ENCODE results near the gene KDELR1. TPM values are rescaled to one million over a fixed set of nuclear protein-coding genes. Genes with fewer than 3 reads are reported as not detected.

Gene KDELR1
- total and polyA plus RNA-seq, 2 donors (not counting 3 experiments of a cell fraction or from before 2014, with no cell fraction given): 199 to 224 TPM

DNA sequence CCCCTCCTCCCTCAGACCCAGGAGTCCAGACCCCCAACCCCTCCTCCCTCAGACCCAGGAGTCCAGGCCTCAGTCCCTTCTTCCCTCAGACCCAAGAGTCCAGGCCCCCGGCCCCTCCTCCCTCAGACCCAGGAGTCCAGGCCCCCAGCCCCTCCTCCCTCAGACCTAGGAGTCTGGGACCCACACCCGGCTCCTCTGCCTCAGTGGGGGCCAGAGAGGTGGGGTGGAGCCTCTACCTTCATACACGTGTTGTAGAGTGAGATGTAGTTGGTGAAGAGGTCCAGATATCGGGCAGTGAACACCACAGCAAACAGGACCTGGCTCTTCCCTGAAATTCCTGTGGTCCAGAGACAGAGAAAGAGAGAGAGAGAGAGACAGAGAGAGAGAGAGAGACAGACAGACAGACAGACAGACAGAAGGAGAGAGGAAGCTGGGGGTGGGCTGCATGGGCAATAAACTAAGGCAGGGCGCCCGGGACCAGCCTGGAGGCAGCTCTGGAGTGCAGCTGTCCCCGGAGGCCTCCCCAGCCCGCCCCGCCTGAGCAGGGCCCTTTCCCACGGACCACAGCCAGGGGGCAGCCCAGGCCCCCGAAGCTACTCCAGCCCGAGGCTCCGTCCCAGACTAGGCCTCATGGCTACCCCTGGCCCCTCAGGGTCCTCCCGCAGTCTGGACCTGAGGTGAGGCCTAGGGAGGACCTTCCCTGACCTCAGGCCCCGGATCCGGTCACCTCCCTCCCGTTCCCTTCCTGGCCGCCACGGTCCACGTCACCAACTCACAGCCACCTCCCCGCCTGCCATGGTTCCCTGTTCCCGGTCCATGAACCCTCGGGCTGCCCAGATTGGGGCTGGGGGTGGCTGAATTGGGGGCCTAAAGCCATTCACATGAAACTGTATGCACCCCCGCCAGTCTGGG lies 907 bp downstream of the KDELR1 start:
- FAIRE-seq: peak; percentile 85
- Histone ChIP-seq H3K27ac (ENCODE audit: insufficient read depth, low read depth, low read length) (peak overlapping the region; percentile 65), H3K9me1 (replicated peaks; ENCODE audit: control insufficient read depth, extremely low read depth, insufficient read depth, low read length) (no peaks in the 10 kb centered on the region), H2AFZ (ENCODE audit: low read depth, low read length) (peak overlapping the region; percentile 77), H3K36me3 (ENCODE audit: control insufficient read depth in 2 of 2, extremely low read depth in 1 of 2, insufficient read depth in 2 of 2, low read length in 2 of 2) (peaks cover 14 to 24% of the 10 kb centered on the region in 2 experiments), H3K9me3 (replicated peaks; ENCODE audit: control insufficient read depth, insufficient read depth, low read length) (no peaks in the 10 kb centered on the region), H3K79me2 (ENCODE audit: control insufficient read depth, insufficient read depth, low read length) (peaks cover 20% of the 10 kb centered on the region), H4K20me1 (replicated peaks; ENCODE audit: control insufficient read depth, extremely low read depth, insufficient read depth, low read length) (no peaks in the 10 kb centered on the region), H3K9ac (replicated peaks; ENCODE audit: extremely low read depth, insufficient read depth, low read length) (peak overlapping the region; percentile 99), H3K4me2 (ENCODE audit: insufficient read depth, low read length) (peak overlapping the region; percentile 68), H3K27me3 (ENCODE audit: control insufficient read depth in 2 of 2, insufficient read depth in 2 of 2, low read length in 2 of 2) (peaks cover 10 to 25% of the 10 kb centered on the region in 2 experiments), H3K4me1 (ENCODE audit: control insufficient read depth, extremely low read depth, insufficient read depth, low read length) (peaks cover 3% of the 10 kb centered on the region), H3K4me3 (replicated peaks in 1 of 3; ENCODE audit: insufficient read depth in 1 of 3, low read depth in 1 of 3, low read length in 3 of 3) (peak overlapping the region; percentile 76 to 99 (median 83))
- CTCF ChIA-PET: interaction anchor here (0.5 to 2.2 kb wide), 35 partner anchors 9 to 425 kb away, joined by 3 to 52 read pairs (median 8); partner anchors contain the start of genes GRWD1, SYNGR4 and TMEM143
- POLR2A ChIA-PET: interaction anchor here (0.5 kb wide), 1 partner anchor 119 kb away, joined by 3 read pairs; no protein-coding TSS in a partner anchor
- intact Hi-C loops (cut with micrococcal nuclease): loop anchor here (1.0 to 2.0 kb wide), 5 partner anchors 26 to 194 kb away; partner anchors contain the start of genes CYTH2, GRWD1 and SYNGR4
- BruUV-seq (replicated peaks): no TSS peak
- no peak for TF ChIP-seq JUN (IDR thresholded peaks at IDR 0.05; ENCODE audit: borderline replicate concordance, insufficient read depth, insufficient read length, low read depth)
- no peak for TF ChIP-seq EZH2 (IDR thresholded peaks at IDR 0.05; ENCODE audit: borderline replicate concordance, low read depth, low read length, severe bottlenecking)
- TF ChIP-seq, protein P1, sequence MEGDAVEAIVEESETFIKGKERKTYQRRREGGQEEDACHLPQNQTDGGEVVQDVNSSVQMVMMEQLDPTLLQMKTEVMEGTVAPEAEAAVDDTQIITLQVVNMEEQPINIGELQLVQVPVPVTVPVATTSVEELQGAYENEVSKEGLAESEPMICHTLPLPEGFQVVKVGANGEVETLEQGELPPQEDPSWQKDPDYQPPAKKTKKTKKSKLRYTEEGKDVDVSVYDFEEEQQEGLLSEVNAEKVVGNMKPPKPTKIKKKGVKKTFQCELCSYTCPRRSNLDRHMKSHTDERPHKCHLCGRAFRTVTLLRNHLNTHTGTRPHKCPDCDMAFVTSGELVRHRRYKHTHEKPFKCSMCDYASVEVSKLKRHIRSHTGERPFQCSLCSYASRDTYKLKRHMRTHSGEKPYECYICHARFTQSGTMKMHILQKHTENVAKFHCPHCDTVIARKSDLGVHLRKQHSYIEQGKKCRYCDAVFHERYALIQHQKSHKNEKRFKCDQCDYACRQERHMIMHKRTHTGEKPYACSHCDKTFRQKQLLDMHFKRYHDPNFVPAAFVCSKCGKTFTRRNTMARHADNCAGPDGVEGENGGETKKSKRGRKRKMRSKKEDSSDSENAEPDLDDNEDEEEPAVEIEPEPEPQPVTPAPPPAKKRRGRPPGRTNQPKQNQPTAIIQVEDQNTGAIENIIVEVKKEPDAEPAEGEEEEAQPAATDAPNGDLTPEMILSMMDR (IDR thresholded peaks at IDR 0.05; ENCODE audit: extremely low read depth in 1 of 2, insufficient read depth in 1 of 2, low read depth in 1 of 2, low read length in 2 of 2): peak; percentile 43 to 76
- TF ChIP-seq POLR2A (IDR thresholded peaks at IDR 0.05; ENCODE audit: low read depth, low read length): peak; percentile 45
- peak; percentile 47 for TF ChIP-seq POLR2AphosphoS5 (IDR thresholded peaks at IDR 0.05; ENCODE audit: insufficient read depth, low read depth, low read length)
- dilution Hi-C loops (cut with MboI; ENCODE audit: extremely low pct_ligation_motif_present, low sequenced_read_pairs): no loop called here
- DNase-seq (ENCODE audit: low read depth, low spot score): peak; percentile 72
